ENCODE results near the gene CHKA. TPM values are rescaled to one million over a fixed set of nuclear protein-coding genes. Genes with fewer than 3 reads are reported as not detected.

Gene CHKA
- total and polyA plus RNA-seq, 2 of the 8 experiments (the other 6 are each of a cell fraction or from before 2014, with no cell fraction given) = 61.2 to 86.6 TPM

- Histone ChIP-seq H3K79me2 (ENCODE audit: control insufficient read depth in 1 of 2, insufficient read depth in 2 of 2, low read length in 2 of 2) (no peaks in the 10 kb centered on the region), H3K4me3 (ENCODE audit: extremely low read depth in 1 of 4, insufficient read depth in 2 of 4, low read depth in 3 of 4, low read length in 4 of 4) (no peak overlapping the region), H3K36me3 (ENCODE audit: control insufficient read depth in 2 of 4, insufficient read depth in 4 of 4, low read length in 3 of 4) (no peaks in the 10 kb centered on the region), H4K20me1 (replicated peaks in 1 of 2; ENCODE audit: control insufficient read depth in 1 of 2, insufficient read depth in 2 of 2, low read length in 2 of 2) (no peaks in the 10 kb centered on the region), H3K79me1 (ENCODE audit: low read depth, low read length) (no peaks in the 10 kb centered on the region; the same call in 1 of the 2 replicates), H2BK5ac (ENCODE audit: low read depth, low read length) (no peak overlapping the region), H3K27me3 (replicated peaks in 1 of 4; ENCODE audit: control insufficient read depth in 3 of 4, extremely low read depth in 1 of 4, insufficient read depth in 3 of 4, low read length in 3 of 4) (no peaks in the 10 kb centered on the region), H3K9me3 (ENCODE audit: insufficient read depth in 2 of 2, low read depth in 1 of 2, low read length in 1 of 2) (peaks cover 14 to 17% of the 10 kb centered on the region in 2 experiments), H3K9ac (replicated peaks in 1 of 4; ENCODE audit: extremely low read depth in 1 of 4, low read depth in 3 of 4, low read length in 3 of 4) (no peak overlapping the region), H3K14ac (ENCODE audit: insufficient read length) (no peak overlapping the region), H3K18ac (ENCODE audit: extremely low read depth, low read length) (no peak overlapping the region), H3K4ac (replicated peaks; ENCODE audit: insufficient read length, low read depth, low read length) (no peak overlapping the region), H3K4me1 (replicated peaks in 1 of 4; ENCODE audit: control insufficient read depth in 3 of 4, insufficient read depth in 4 of 4, low read length in 3 of 4) (no peaks in the 10 kb centered on the region), H2BK20ac (ENCODE audit: low read length) (no peak overlapping the region), H3K56ac (replicated peaks; ENCODE audit: insufficient read length, low read depth, low read length) (no peak overlapping the region), H2BK12ac (ENCODE audit: low read depth, low read length) (no peak overlapping the region), H4K8ac (ENCODE audit: extremely low read depth, insufficient read depth, low read length) (no peak overlapping the region), H3K27ac (ENCODE audit: low read depth, low read length) (no peak overlapping the region), H3K23me2 (ENCODE audit: low read depth, low read length) (no peaks in the 10 kb centered on the region), H2BK15ac (ENCODE audit: low read length) (no peak overlapping the region), H3K23ac (ENCODE audit: insufficient read length) (no peak overlapping the region), H4K91ac (replicated peaks; ENCODE audit: insufficient read length, low read length) (no peak overlapping the region), H2AK5ac (ENCODE audit: low read depth, low read length) (no peak overlapping the region), H2BK120ac (replicated peaks; ENCODE audit: low read depth, low read length) (no peak overlapping the region), H4K5ac (ENCODE audit: insufficient read length, low read depth, low read length) (no peak overlapping the region), H3K4me2 (ENCODE audit: insufficient read depth in 1 of 2, low read depth in 2 of 2, low read length in 2 of 2) (no peak overlapping the region), H2AFZ (ENCODE audit: low read length) (peak overlapping the region; percentile 78)
- ChIA-PET POLR2A (ENCODE audit: partially characterized antibody) (interaction anchor here (0.6 to 4.0 kb wide), 5 partner anchors 11 to 86 kb away, joined by 3 to 21 read pairs (median 6); partner anchors contain the start of gene CHKA), CTCF (ENCODE audit: partially characterized antibody) (no interaction called here)
- DNase-seq (ENCODE audit: low read depth in 1 of 2, low spot score in 2 of 2) (no peak), FAIRE-seq (no peak)
- TF ChIP-seq JUND (IDR thresholded peaks at IDR 0.05; ENCODE audit: low read length) = no peak
- no peak for TF ChIP-seq USF2 (IDR thresholded peaks at IDR 0.05; ENCODE audit: low read length)
- no peak for TF ChIP-seq BACH1 (IDR thresholded peaks at IDR 0.05; ENCODE audit: low read length)
- no peak for TF ChIP-seq POLR2AphosphoS5 (IDR thresholded peaks at IDR 0.05; ENCODE audit: low read depth, low read length)
- TF ChIP-seq SIN3A (conservative IDR thresholded peaks at IDR 0.05 in 1 of 2, IDR thresholded peaks at IDR 0.05 in 1 of 2; ENCODE audit: low read depth in 1 of 2, low read length in 2 of 2) = no peak
- TF ChIP-seq EGR1 (IDR thresholded peaks at IDR 0.05; ENCODE audit: borderline replicate concordance, low read depth, low read length) = no peak
- no peak for TF ChIP-seq EZH2 (IDR thresholded peaks at IDR 0.05; ENCODE audit: low read depth, low read length, severe bottlenecking)
- TF ChIP-seq RAD21 (IDR thresholded peaks at IDR 0.05 in 1 of 2, conservative IDR thresholded peaks at IDR 0.05 in 1 of 2; ENCODE audit: low read depth in 2 of 2, low read length in 2 of 2) = no peak
- 89% methylated on average over 5 of the region's 5 CpGs; no CpG with 5 or more reads in 1 of the 2 experiments for whole genome bisulfite sequencing, 2 experiments (ENCODE audit: extremely low coverage in 1 of 2, insufficient coverage in 1 of 2, insufficient read length in 1 of 2, insufficient replicate concordance in 2 of 2, low coverage in 1 of 2, low lambda C conversion rate in 2 of 2, missing lambda C conversion rate in 1 of 2)
Measured at GRCh38 chr11:68137833-68138232, 16.6 kb upstream of the CHKA start.

Data from H1 (cell line).